Measurements from ENCODE around the gene TMUB2.
"Not testable (repeated sequence)": the region's sequence is repeated elsewhere in the genome, so short reads cannot be mapped to it uniquely, and the experiment has no call there.

The TMUB2 gene

DNA sequence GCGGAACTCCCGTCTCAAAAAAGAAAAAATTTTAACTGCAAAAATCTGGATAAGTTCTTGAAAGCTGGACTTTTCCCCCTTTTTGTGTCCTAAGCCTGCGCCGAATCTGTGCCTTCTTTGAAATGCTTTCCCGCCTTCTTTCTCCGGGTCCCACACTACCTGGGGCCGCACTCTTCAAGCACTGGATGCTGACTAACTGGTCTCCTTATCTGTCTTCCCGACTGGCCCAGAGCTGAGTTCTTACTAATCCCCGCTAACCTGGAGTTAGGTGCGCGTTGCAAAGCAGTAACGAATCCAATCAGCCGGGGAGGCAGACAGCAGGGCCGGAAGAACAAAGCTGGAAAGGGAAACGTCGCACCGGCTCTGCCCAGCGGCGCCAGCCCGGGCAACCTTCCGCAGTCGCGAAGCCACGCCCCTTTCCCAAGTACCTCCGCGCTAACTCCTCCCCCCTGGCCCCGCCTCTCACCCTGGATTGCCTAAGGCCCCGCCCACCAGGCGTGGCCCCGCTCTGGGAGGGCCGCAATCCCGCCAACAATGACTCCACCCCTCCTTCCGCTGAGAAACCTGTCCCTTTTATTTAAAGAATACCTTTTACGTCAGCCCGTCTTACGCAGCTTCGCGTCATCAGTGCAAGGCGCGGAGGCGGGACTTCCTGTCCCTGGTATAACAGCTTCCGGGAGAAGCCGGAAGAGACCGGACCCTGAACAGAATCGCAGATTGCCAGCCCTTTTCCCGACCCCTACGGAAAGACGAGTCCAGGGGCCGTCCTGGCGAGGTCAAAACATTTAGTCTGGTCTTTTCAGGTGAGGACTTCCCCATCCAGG lies at the start of gene TMUB2:
TMUB2 (plus strand) TSS at position 666 of the 824 bp plus-strand sequence. CDS start 737 bp downstream, outside the sequence.
- FAIRE-seq, result peak; percentile 98

- FAIRE-seq, result no peak
Measured at GRCh38 chr17:44137891-44138709, 48.7 kb upstream of the TMUB2 start.

DNA sequence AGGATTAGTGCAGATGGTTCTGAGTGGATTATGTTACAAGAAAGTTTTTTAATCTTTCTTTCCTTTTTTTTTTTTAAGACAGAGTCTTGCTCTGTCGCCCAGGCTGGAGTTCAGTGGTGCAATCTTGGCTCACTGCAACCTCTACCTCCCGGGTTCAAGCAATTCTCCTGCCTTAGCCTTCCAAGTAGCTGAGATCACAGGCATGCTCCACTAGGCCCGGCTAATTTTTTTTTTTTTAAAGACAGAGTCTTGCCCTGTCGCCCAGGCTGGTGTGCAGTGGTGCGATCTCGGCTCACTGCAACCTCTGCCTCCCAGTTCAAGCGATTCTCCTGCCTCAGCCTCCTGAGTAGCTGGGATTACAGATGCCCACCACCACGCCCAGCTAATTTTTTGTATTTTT lies 42.9 kb upstream of the TMUB2 start:
- not testable (repeated sequence) for FAIRE-seq

- FAIRE-seq, result no peak
Measured at GRCh38 chr17:44144966-44145739, 41.6 kb upstream of the TMUB2 start.

GRCh38 chr17:44146375-44147346 lies 40.1 kb upstream of the TMUB2 start:
- no peak for FAIRE-seq

GRCh38 chr17:44147812-44148211 lies 39.0 kb upstream of the TMUB2 start:
- FAIRE-seq, result no peak

DNA sequence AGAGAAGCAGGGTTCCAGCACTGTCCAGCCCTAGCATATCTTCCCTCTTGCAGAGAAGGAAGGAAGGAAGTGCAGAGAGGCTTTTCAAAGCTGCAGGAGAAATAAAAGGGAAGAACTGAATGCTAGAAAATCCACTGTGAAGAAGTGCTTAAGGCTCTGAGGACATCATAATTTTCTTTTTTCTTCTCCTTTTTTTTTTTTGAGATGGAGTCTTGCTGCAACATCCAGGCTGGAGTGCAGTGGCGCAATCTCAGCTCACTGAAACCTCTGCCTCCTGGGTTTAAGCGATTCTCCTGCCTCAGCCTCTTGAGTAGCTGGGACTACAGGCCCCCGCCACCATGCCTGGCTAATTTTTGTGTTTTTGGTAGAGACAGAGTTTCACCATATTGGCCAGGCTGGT lies 37.7 kb upstream of the TMUB2 start:
- FAIRE-seq, result not testable (repeated sequence)

DNA sequence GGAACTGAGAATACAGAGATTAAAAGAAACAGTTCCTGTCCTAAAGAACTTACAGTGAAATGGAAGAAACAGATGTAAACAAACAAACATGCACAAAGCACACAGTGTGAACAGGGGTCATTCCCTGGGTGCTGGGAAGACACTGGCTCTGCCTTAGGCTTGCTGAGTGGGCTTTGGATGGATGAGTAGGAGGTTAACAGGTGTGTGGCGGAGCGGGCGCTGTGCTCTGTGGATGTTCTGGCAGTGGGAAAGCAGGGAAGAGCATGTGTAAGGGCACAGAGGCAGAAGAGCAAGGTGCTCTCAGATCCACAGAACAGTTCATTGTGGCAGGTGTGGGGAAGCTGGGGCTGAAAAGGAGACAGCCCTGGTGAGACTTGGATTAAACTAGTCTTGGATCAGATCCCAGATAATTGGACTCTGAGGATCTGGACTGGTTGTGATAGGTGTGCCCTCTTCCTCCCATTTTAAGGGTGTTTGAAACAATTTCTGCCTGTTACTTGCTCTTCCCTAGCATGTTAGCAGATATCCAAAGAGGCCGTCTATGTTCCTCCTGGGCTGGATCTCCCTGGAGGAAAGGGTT lies 36.9 kb upstream of the TMUB2 start:
- FAIRE-seq, result no peak

GRCh38 chr17:44152875-44153274 lies 33.9 kb upstream of the TMUB2 start:
- no peak for FAIRE-seq

- no peak for FAIRE-seq
Measured at GRCh38 chr17:44155488-44155887, 31.3 kb upstream of the TMUB2 start.

DNA sequence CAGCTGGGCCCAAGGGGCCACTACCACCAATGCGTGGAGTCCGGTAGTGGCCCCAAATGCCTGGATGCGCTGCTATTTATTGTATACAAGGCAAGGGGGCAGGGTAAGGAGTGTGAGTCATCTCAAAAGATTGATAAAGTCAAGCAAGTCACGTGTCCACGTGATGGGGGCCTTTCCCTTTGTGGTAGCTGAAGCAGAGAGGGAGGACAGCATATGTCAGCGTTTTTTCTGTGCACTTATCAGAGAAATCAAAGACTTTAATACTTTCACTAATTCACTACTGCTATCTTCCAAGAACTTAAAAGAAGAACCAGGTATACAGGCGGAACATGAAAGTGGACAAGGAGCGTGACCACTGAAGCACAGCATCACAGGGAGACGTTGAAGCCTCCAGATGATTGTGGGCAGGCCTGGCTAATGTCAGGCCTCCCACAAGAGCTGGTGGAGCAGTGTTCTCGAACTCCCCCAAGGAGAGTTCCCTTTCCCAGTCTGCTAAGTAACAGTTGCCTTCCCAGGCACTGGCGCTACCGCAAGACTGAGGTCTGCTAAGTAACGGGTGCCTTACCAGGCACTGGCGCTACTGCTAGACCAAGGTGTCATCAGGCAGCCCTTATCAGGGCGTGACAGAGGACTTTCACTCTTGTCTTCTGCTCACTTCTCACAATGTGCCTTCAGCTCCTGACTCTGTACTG lies 27.1 kb upstream of the TMUB2 start:
- no peak for FAIRE-seq

DNA sequence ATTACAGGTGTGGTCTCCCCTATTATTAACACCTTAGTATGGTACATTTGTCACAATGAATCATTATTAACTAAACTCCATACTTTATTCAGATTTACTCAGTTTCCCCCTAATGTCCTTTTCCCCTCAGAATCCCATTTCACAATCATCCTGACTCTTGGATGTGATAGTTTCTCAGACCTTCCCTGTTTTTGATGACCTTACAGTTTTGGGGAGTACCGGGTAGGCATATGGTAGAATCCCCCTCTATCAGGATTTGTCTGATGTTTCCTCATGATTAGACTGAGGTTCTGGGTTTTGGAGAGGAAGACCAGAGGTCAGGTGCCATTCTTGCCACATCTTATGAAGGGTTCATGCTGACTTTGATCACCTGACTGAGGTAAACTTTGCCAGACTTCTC lies 22.3 kb upstream of the TMUB2 start:
- no peak for FAIRE-seq

DNA sequence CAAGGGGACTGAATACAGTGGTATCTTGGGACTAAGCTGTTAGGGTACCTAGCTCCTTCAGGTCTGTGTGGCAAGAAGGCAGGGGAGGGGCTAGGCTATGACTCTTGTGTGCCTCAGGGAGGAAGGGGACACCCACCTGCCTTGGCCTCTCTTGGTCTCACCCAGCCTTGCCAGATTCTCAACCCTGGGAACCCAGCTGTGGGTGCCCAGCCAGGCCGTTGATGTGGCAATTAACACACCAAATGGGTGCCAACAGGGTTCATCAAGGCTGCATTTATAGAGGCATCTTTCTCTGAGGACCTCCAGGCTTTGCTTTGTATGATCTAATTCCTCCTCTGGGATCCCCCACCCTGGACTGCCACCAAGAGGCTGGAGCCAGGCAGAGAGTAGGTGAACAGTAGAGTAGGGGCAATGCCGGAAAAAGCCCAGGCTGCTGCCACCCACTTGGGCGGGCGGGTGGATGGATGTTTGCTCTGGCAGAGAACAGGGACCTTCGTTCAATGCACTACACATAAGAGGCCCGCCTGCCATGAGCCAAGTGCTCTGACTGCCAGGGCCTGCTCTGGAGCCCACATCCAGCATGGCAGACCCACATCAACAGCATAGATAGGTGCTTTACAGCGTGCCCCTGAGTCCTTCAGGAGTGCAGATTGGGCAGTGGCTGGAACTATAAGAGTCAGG lies 19.5 kb upstream of the TMUB2 start:
- no peak for FAIRE-seq

GRCh38 chr17:44170135-44170498 lies 16.7 kb upstream of the TMUB2 start:
- no peak for FAIRE-seq

GRCh38 chr17:44170499-44171201 lies 16.1 kb upstream of the TMUB2 start, which contains the start of gene ASB16:
ASB16 (plus strand) TSS chr17:44170704; CDS start chr17:44170790, 86 bp downstream.
- no peak for FAIRE-seq

DNA sequence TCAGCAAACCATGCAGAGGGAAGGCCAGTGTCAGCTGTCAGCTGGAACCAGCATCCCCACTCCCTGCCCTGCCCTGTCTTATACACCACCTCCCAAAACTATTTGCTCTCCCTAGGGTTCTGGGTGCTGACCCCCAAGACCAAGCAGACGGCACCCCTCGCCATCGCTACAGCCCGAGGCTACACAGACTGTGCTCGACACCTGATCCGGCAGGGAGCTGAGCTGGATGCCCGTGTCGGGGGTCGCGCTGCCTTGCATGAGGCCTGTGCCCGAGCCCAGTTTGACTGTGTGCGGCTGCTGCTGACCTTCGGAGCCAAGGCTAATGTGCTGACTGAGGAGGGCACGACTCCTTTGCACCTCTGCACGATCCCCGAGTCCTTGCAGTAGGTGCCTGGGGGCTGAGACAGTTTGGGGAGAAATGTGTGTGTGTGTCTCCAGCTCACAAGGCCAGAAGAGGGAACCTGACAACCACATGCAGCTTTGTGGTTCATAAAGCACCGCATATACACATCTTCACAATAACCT lies 14.8 kb upstream of the TMUB2 start:
- no peak for FAIRE-seq

- no peak for FAIRE-seq
Measured at GRCh38 chr17:44174427-44174826, 12.3 kb upstream of the TMUB2 start.

DNA sequence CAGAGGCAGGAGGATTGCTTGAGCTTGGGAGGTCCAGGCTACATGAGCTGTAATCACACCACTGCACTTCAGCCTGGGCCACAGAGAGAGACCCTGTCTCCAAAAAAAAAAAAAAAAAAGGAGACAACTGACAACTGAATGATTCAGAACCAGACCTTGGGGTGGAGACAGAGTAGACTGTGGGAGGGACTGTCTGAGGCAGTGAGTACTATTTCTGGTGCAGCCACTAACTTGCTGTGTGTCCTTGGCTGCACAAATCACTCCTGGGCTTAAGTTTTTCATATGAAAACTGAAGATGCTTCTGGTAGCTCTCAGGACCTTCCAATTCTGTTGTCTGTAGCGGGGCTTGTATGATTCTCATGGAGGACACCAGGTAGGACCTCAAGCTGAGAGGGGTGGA lies 10.5 kb upstream of the TMUB2 start:
- no peak for FAIRE-seq

All from TTC549 (cell line).